Trophoblast cell (in vitro differentiated cells and primary cell): ENCODE data around the gene CPNE7. TPM values are rescaled to one million over a fixed set of nuclear protein-coding genes. Genes with fewer than 3 reads are reported as not detected.

ENCODE experiments used
- DNase-seq, 2 donors: peaks; one replicate each; pipeline ENCODE4 v3.0.0-alpha.2; 2016
- H2AFZ ChIP-seq: 2 replicates; pipeline ENCODE4 v1.6.1; 2013; ENCODE audit warnings: low read length, moderate library complexity, mild to moderate bottlenecking; ENCODE audit not compliant: insufficient read depth, poor library complexity
- H2AK5ac ChIP-seq: 2 replicates; pipeline ENCODE4 v1.6.1; 2013; ENCODE audit warnings: mild to moderate bottlenecking, low read length
- H2BK120ac ChIP-seq: 2 replicates; pipeline ENCODE4 v1.6.1; 2013; ENCODE audit warnings: low read length, mild to moderate bottlenecking, moderate library complexity; ENCODE audit not compliant: insufficient read depth, poor library complexity
- H2BK12ac ChIP-seq: 2 replicates; pipeline ENCODE4 v1.6.1; 2013; ENCODE audit warnings: mild to moderate bottlenecking, low read length, moderate library complexity
- H2BK5ac ChIP-seq: 2 replicates; pipeline ENCODE4 v1.6.1; 2013; ENCODE audit warnings: low read length, low read depth, moderate library complexity, mild to moderate bottlenecking; ENCODE audit not compliant: poor library complexity
- H3K14ac ChIP-seq: 2 replicates; pipeline ENCODE4 v1.6.1; 2013; ENCODE audit warnings: mild to moderate bottlenecking, low read length
- H3K18ac ChIP-seq: 2 replicates; pipeline ENCODE4 v1.6.1; 2013; ENCODE audit warnings: mild to moderate bottlenecking, low read length
- H3K23ac ChIP-seq: 2 replicates; pipeline ENCODE4 v1.6.1; 2013; ENCODE audit warnings: low read length
- H3K27ac ChIP-seq: 2 replicates; pipeline ENCODE4 v1.5.1; 2013; ENCODE audit warnings: low read depth, mild to moderate bottlenecking, inconsistent platforms, low read length, moderate library complexity
- H3K27me3 ChIP-seq: 2 replicates; pipeline ENCODE4 v1.6.1; 2013; ENCODE audit warnings: inconsistent platforms, mild to moderate bottlenecking, low read length, moderate library complexity; ENCODE audit not compliant: insufficient read depth
- H3K36me3 ChIP-seq, 2 experiments: 1 replicate in 1 of 2; 2 replicates in 1 of 2; pipeline ENCODE4 v1.6.1; 2013; ENCODE audit warnings: low read length in 2 of 2, mild to moderate bottlenecking in 2 of 2, moderate library complexity in 1 of 2; ENCODE audit not compliant: insufficient read depth in 2 of 2, control insufficient read depth in 1 of 2
- H3K4ac ChIP-seq: 2 replicates; pipeline ENCODE4 v1.6.1; 2013; ENCODE audit warnings: low read depth, mild to moderate bottlenecking, low read length, moderate library complexity
- H3K4me1 ChIP-seq, 2 experiments: 1 replicate in 1 of 2; 2 replicates in 1 of 2; pipeline ENCODE4 v1.6.1; 2013; ENCODE audit warnings: low read length in 2 of 2, mild to moderate bottlenecking in 2 of 2, moderate library complexity in 1 of 2; ENCODE audit not compliant: insufficient read depth in 2 of 2, control insufficient read depth in 1 of 2
- H3K4me2 ChIP-seq: 2 replicates; pipeline ENCODE4 v1.6.1; 2013; ENCODE audit warnings: inconsistent platforms, mild to moderate bottlenecking, low read length, moderate library complexity
- H3K4me3 ChIP-seq: 2 replicates; pipeline ENCODE4 v1.5.1; 2013; ENCODE audit warnings: mild to moderate bottlenecking, low read depth, low read length, inconsistent platforms
- H3K79me1 ChIP-seq: one replicate; pipeline ENCODE4 v1.6.1; 2013; ENCODE audit warnings: low read length
- H3K79me2 ChIP-seq: 2 replicates; pipeline ENCODE4 v1.6.1; 2013; ENCODE audit warnings: low read length, mild to moderate bottlenecking; ENCODE audit not compliant: control insufficient read depth, insufficient read depth, poor library complexity
- H3K9ac ChIP-seq: 2 replicates; pipeline ENCODE4 v1.6.1; 2013; ENCODE audit warnings: mild to moderate bottlenecking, low read length
- H3K9me3 ChIP-seq: 2 replicates; pipeline ENCODE4 v1.6.1; 2013; ENCODE audit warnings: low read depth, mild to moderate bottlenecking, control low read depth, inconsistent platforms, low read length; ENCODE audit not compliant: insufficient read depth
- H4K12ac ChIP-seq: 2 replicates; pipeline ENCODE4 v1.6.1; 2013; ENCODE audit warnings: low read depth, mild to moderate bottlenecking, low read length, moderate library complexity
- H4K8ac ChIP-seq: 2 replicates; pipeline ENCODE4 v1.6.1; 2013; ENCODE audit warnings: low read depth, mild to moderate bottlenecking, low read length, moderate library complexity
- H4K91ac ChIP-seq: one replicate; pipeline ENCODE4 v1.6.1; 2013; ENCODE audit warnings: low read depth, mild to moderate bottlenecking, low read length, moderate library complexity
- WGBS: extraction: QIAGEN DNeasy Blood & Tissue Kit; methylation state at CpG from one replicate; pipeline ENCODE4 v1.1.7; 2013; ENCODE audit warnings: missing lambda C conversion rate; ENCODE audit not compliant: insufficient read length, insufficient coverage; ENCODE audit errors: extremely low coverage; 5-methylcytosine and 5-hydroxymethylcytosine counted together
- polyA plus RNA-seq: library from polyadenylated mRNA; stranded (reverse); fragments of 200-250 nt; gene quantifications from 2 replicates; pipeline ENCODE4 v1.2.3, GENCODE V29; 2013

Gene CPNE7
- 0.23 and 0.37 TPM in 2 replicates for polyA plus RNA-seq

DNA sequence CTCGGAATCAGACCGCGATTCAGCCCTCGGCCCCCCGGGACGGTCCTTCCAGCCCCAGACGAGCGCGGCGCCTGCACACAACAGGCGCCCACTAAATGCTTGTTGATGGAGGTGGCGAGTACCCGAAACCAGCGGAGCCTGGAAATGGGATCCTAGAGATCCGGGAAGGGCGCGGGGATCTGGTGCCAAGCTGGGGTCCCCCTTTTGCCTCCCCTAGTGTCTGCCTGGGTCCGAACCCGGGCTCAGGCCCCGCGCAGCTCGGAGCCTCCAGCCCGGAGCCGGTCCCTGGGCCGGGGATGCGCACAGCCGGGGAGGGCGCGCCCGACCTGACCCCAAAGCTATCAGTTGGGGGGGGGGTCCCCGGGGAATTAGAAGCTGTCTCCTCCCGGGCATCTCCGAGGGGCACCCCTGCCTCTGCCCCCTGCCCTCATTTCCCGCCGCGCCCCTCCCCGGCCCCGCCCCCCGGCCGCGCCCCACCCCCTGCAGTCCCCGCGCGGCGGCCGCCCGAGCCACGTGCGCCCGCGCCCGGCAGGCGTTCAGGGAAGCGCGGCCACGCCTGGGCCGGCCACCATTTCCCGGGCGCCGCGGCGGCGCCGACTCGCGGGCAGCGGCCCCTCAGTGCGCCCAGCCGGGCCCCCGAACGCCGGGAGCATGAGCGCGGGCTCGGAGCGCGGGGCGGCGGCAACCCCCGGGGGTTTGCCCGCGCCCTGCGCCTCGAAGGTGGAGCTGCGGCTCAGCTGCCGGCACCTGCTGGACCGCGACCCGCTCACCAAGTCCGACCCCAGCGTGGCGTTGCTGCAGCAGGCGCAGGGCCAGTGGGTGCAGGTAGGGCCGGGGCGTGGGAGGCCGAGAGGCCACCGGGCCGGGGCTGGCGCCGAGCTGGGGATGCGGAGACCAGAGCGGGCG is at the start of gene CPNE7:
Gene CPNE7 (plus strand): TSS at position 512 of the 906 bp plus-strand sequence. CDS start 140 bp downstream, at position 652.
- H3K9me3 ChIP-seq, result peaks cover 17% of the 10 kb centered on the region
- peak within 1 kb of the TSS; percentile 1 for H2BK120ac ChIP-seq
- H3K4ac ChIP-seq, result no peak within 1 kb of the TSS
- no peak within 1 kb of the TSS for H3K23ac ChIP-seq
- WGBS, result no CpG with 5 or more reads among the region's 103 CpGs
- H3K4me2 ChIP-seq, result peak within 1 kb of the TSS; percentile 48
- no peak within 1 kb of the TSS for H4K12ac ChIP-seq
- DNase-seq, result no peak
- peak within 1 kb of the TSS; percentile 13 for H4K91ac ChIP-seq
- no peak within 1 kb of the TSS for H2AK5ac ChIP-seq
- H3K79me1 ChIP-seq, result peaks cover 2% of the 10 kb centered on the region
- no peaks in the 10 kb centered on the region for H3K79me2 ChIP-seq
- H3K27me3 ChIP-seq, result peaks cover 29% of the 10 kb centered on the region
- no peak within 1 kb of the TSS for H3K4me3 ChIP-seq
- H2AFZ ChIP-seq, result peak within 1 kb of the TSS; percentile 12
- H4K8ac ChIP-seq, result peak within 1 kb of the TSS; percentile 44
- H3K4me1 ChIP-seq, result peaks cover 14 to 19% of the 10 kb centered on the region in 2 experiments
- no peaks in the 10 kb centered on the region for H3K36me3 ChIP-seq
- H2BK5ac ChIP-seq, result peak within 1 kb of the TSS; percentile 16
- no peak within 1 kb of the TSS for H3K14ac ChIP-seq
- no peak within 1 kb of the TSS for H3K9ac ChIP-seq
- no peak within 1 kb of the TSS for H2BK12ac ChIP-seq
- H3K18ac ChIP-seq, result no peak within 1 kb of the TSS
- H3K27ac ChIP-seq, result no peak within 1 kb of the TSS

DNA sequence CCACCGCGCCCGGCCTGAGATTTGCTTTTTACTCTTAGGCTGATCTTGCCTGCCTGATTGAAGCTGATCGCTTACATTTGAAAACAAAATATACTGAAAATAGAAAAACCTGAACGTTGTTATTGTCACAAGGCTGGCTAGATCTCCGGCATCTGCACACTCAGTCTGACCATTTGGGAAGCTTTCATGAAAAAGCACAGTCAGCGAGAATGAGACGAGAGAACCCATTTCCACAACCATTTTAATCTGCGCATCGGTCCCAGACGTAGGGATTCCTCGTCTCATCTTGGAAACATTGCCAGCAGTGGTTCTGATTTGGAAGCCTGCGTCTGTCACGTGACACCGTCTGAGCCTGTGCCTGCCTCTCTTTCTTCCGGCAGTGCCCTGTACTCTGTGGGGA is 46.5 kb upstream of the CPNE7 start:
- Histone ChIP-seq H3K4ac (no peak overlapping the region), H3K4me1 (no peaks in the 10 kb centered on the region)

DNA sequence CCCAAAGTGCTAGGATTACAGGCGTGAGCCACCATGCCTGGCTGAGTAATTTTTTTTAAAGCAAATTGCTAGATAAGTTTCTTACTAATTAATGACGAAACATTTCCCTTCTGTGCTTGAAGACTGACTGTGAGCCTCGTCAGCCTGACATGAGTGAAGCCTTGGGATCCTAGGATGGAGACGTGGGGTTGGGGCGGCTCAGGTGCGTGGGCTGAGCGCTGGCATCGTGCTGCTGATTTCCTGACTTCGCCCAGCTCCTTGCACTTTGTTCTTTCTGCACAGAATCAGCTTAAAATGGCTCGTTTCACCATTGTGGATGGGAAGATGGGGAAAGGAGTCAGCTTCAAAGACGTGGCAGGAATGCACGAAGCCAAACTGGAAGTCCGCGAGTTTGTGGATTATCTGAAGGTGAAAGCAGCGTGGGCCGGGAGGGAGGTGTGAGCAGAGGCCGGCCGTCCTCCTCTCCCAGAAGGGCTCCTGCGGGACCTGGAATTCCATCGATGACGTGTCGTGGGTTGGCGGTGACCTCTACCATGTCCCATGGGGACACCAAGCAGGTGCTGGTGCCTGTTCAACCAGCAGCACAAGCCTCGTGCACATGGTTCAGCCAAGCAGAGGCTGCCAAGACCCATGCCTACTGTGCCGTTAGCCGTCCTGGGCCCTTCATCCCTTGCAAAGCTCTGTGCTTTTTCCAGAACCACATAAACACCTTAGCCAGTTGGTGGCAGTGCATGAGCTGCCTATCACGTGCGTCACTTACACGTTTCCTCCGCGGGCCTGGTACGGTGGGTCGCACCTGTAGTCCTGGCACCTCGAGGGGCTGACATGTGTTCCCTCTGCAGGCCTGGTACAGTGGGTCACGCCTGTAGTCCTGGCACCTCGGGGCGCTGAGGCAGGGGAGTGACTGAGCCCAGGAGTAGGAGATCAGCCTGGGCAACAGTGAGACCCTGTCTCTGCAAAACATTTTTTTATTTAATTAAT is 44.9 kb upstream of the CPNE7 start:
- no CpG with 5 or more reads among the region's 37 CpGs for WGBS
- no peak overlapping the region for H4K91ac ChIP-seq
- no peak for DNase-seq
- H3K27me3 ChIP-seq, result no peaks in the 10 kb centered on the region
- H3K4me1 ChIP-seq, result no peaks in the 10 kb centered on the region
- no peak overlapping the region for H3K4me2 ChIP-seq
- no peaks in the 10 kb centered on the region for H3K79me1 ChIP-seq
- H3K18ac ChIP-seq, result no peak overlapping the region
- H3K9ac ChIP-seq, result no peak overlapping the region
- no peaks in the 10 kb centered on the region for H3K9me3 ChIP-seq
- no peak overlapping the region for H2BK120ac ChIP-seq
- H2BK12ac ChIP-seq, result no peak overlapping the region
- H3K36me3 ChIP-seq, result peaks cover 72 to 81% of the 10 kb centered on the region in 2 experiments
- H2BK5ac ChIP-seq, result no peak overlapping the region
- no peak overlapping the region for H3K14ac ChIP-seq
- no peak overlapping the region for H2AK5ac ChIP-seq
- no peaks in the 10 kb centered on the region for H3K79me2 ChIP-seq
- H3K4me3 ChIP-seq, result peak overlapping the region; percentile 34
- no peak overlapping the region for H4K8ac ChIP-seq
- H4K12ac ChIP-seq, result no peak overlapping the region
- no peak overlapping the region for H3K23ac ChIP-seq
- H3K27ac ChIP-seq, result no peak overlapping the region
- H2AFZ ChIP-seq, result no peak overlapping the region
- H3K4ac ChIP-seq, result no peak overlapping the region

More for the DNA sequence above, 46.5 kb upstream of the CPNE7 start:
- Histone ChIP-seq H3K79me2 (no peaks in the 10 kb centered on the region), H3K23ac (no peak overlapping the region), H3K79me1 (no peaks in the 10 kb centered on the region), H4K91ac (no peak overlapping the region), H3K14ac (no peak overlapping the region), H2BK12ac (no peak overlapping the region), H3K27me3 (no peaks in the 10 kb centered on the region), H2AFZ (no peak overlapping the region), H2BK120ac (no peak overlapping the region), H3K4me2 (no peak overlapping the region), H3K9me3 (no peaks in the 10 kb centered on the region), H3K36me3 (peaks cover 72 to 82% of the 10 kb centered on the region in 2 experiments), H2AK5ac (no peak overlapping the region), H4K12ac (no peak overlapping the region), H2BK5ac (no peak overlapping the region), H3K27ac (no peak overlapping the region), H3K4me3 (no peak overlapping the region), H3K18ac (no peak overlapping the region), H4K8ac (no peak overlapping the region), H3K9ac (no peak overlapping the region)
- DNase-seq, result no peak
- no CpG with 5 or more reads among the region's 16 CpGs for WGBS

DNA sequence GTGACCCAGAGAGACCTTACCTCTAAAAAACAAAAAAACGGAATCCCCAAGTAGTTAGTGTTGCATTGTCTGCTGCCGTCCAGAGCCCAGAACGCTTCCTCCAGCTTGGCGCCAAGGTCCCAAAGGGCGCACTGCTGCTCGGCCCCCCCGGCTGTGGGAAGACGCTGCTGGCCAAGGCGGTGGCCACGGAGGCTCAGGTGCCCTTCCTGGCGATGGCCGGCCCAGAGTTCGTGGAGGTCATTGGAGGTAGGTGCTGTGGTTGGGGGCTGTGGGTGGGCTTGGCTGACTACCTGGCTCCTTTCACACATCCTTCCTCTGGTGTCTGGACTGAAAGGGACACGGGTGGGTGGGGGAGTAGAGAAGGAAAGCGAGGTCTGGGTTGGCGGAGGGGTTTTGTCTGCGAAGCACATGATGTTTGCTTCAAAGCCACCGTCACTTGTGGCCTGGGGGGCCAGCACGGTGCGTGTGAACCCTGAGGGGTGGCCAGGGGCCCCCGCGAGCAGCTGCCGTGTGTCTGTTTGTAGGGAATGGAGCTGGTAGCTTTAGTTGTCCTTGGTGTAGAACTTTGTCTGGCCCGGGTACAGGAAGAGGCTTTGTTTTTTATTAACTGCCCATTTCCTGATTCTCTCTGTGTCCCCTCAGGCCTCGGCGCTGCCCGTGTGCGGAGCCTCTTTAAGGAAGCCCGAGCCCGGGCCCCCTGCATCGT is 43.6 kb upstream of the CPNE7 start:
- no peak overlapping the region for H2AFZ ChIP-seq
- no peak overlapping the region for H2BK120ac ChIP-seq
- no peaks in the 10 kb centered on the region for H3K79me2 ChIP-seq
- no peak overlapping the region for H3K18ac ChIP-seq
- no peak overlapping the region for H2BK5ac ChIP-seq
- no peak overlapping the region for H3K27ac ChIP-seq
- no peak overlapping the region for H2BK12ac ChIP-seq
- no peaks in the 10 kb centered on the region for H3K27me3 ChIP-seq
- no peak overlapping the region for H4K91ac ChIP-seq
- no peaks in the 10 kb centered on the region for H3K4me1 ChIP-seq
- peaks cover 70 to 79% of the 10 kb centered on the region in 2 experiments for H3K36me3 ChIP-seq
- H3K9me3 ChIP-seq, result no peaks in the 10 kb centered on the region
- no peak overlapping the region for H3K23ac ChIP-seq
- WGBS, result no CpG with 5 or more reads among the region's 31 CpGs
- H3K4me3 ChIP-seq, result no peak overlapping the region
- DNase-seq, result no peak
- H4K8ac ChIP-seq, result no peak overlapping the region
- no peaks in the 10 kb centered on the region for H3K79me1 ChIP-seq
- H3K4me2 ChIP-seq, result no peak overlapping the region
- H4K12ac ChIP-seq, result no peak overlapping the region
- H3K14ac ChIP-seq, result no peak overlapping the region
- no peak overlapping the region for H2AK5ac ChIP-seq
- no peak overlapping the region for H3K4ac ChIP-seq
- no peak overlapping the region for H3K9ac ChIP-seq
